A673 (cell line): ENCODE data around the gene NYNRIN. TPM values are rescaled to one million over a fixed set of nuclear protein-coding genes. Genes with fewer than 3 reads are reported as not detected.

ENCODE experiments used
- BruUV-seq: library from RNA; stranded (reverse); fragments of 400-500 nt; replicated peaks from 2 replicates; lab custom pipeline; 2021; lab: Mats Ljungman, UMichigan
- CTCF ChIA-PET: fragments of 300-600 bp; sonication (Branson Sonifier 250); formaldehyde crosslinking; loops from one replicate; lab custom pipeline; 2022; ENCODE audit warnings: antibody characterized with exemption; lab: Charles Lee
- POLR2A ChIA-PET: fragments of 300-600 bp; sonication (Branson Sonifier 250); formaldehyde crosslinking; loops from one replicate; lab custom pipeline; 2022; ENCODE audit warnings: antibody characterized with exemption; ENCODE audit not compliant: low non-redundant PET; lab: Charles Lee
- DNase-seq: peaks from one replicate; pipeline ENCODE4 v3.0.0-alpha.2; 2015; ENCODE audit warnings: low spot score
- H3K27ac ChIP-seq: fragments of 200-600 bp; sonication (generic); 2 replicates; pipeline ENCODE4 v1.5.1; 2016; ENCODE audit warnings: mixed run types, low read depth, mild to moderate bottlenecking, mixed read lengths, antibody characterized with exemption, low read length; ENCODE audit not compliant: poor library complexity, severe bottlenecking
- H3K27me3 ChIP-seq: fragments of 200-600 bp; sonication (generic); replicated peaks from 2 replicates; pipeline ENCODE4 v1.6.1; 2017; ENCODE audit warnings: mixed run types, low read depth, mild to moderate bottlenecking, mixed read lengths, antibody characterized with exemption, low read length; ENCODE audit not compliant: insufficient read depth, poor library complexity
- H3K36me3 ChIP-seq: fragments of 200-600 bp; sonication (generic); 2 replicates; pipeline ENCODE4 v1.6.1; 2016; ENCODE audit warnings: mixed run types, mild to moderate bottlenecking, mixed read lengths, antibody characterized with exemption, low read length; ENCODE audit not compliant: insufficient read depth, poor library complexity, severe bottlenecking
- H3K4me1 ChIP-seq: fragments of 200-600 bp; sonication (generic); 2 replicates; pipeline ENCODE4 v1.6.1; 2017; ENCODE audit warnings: mixed run types, mild to moderate bottlenecking, mixed read lengths, antibody characterized with exemption, low read length; ENCODE audit not compliant: insufficient read depth, poor library complexity, severe bottlenecking
- H3K4me3 ChIP-seq: fragments of 200-600 bp; sonication (generic); 2 replicates; pipeline ENCODE4 v1.5.1; 2016; ENCODE audit warnings: low read depth, mixed run types, mild to moderate bottlenecking, mixed read lengths, low read length; ENCODE audit not compliant: poor library complexity, severe bottlenecking
- H3K9me3 ChIP-seq: fragments of 200-600 bp; sonication (generic); 2 replicates; pipeline ENCODE4 v1.6.1; 2016; ENCODE audit warnings: mixed run types, low read depth, mild to moderate bottlenecking, mixed read lengths, antibody characterized with exemption, low read length; ENCODE audit not compliant: poor library complexity, severe bottlenecking
- EZH2 ChIP-seq: fragments of 200-600 bp; sonication (generic); IDR thresholded peaks from 2 replicates; pipeline ENCODE4 v1.6.1; 2017; ENCODE audit warnings: borderline replicate concordance, low read depth, mild to moderate bottlenecking, mixed read lengths, antibody characterized with exemption, low read length; ENCODE audit not compliant: poor library complexity, severe bottlenecking
- intact Hi-C: fragments of 100-400 bp; cut with micrococcal nuclease; formaldehyde crosslinking; loops from one replicate; pipeline ENCODE4 v1.10.0; 2022; ENCODE audit not compliant: unreplicated experiment
- total RNA-seq: library from RNA; stranded (reverse); gene quantifications from 2 replicates; pipeline ENCODE4 v1.2.3, GENCODE V29; 2021
- TF ChIP-seq, protein P1 (sequence below): fragments of 300-800, 200-600 bp; sonication (generic); conservative IDR thresholded peaks from 2 replicates; pipeline ENCODE4 v1.5.1; 2017; ENCODE audit warnings: low read depth, mild to moderate bottlenecking, antibody characterized with exemption, low read length, moderate library complexity, mixed read lengths

Gene NYNRIN
- total RNA-seq, 1 experiment from 2014 or later = 8.6 TPM

DNA sequence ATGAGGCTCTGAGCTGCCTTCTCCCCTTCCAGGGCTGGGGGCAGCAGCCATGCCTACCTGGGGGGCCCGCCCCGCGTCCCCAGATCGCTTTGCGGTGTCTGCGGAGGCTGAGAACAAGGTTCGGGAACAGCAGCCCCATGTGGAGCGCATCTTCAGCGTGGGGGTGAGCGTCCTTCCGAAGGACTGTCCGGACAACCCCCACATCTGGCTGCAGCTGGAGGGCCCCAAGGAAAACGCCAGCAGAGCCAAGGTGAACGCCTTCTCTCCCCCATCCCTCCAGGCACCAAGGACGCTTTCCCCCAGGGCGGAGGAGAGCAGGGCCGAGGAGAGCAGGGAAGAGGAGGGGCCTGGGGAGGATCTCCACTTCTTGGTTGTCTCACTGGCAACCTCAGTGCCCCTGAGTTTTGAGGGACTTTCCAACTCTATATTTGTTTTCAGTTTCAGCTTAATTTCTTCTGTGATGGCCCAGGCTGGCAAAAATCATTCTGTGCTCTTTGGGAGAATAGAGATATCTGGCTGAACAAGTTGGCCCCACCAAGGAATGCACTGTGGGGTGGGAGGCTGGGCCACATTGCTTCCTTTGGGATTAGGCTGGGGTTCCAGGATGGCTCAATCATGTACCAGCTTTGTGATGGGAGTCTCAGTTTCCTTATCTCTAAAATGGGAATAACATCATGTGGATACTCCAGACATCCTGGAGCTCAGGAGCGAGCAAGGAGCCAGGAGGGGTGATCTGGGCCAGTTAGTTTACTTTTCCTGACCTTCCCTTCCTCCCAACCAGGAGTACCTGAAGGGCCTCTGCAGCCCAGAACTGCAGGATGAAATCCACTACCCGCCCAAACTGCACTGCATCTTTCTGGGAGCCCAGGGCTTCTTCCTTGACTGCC is 32.1 kb downstream of the NYNRIN start:
- Histone ChIP-seq H3K4me3 (peak overlapping the region; percentile 75), H3K4me1 (peaks cover 16% of the 10 kb centered on the region), H3K27ac (peak overlapping the region; percentile 87), H3K36me3 (peaks cover 25% of the 10 kb centered on the region), H3K9me3 (no peaks in the 10 kb centered on the region), H3K27me3 (no peaks in the 10 kb centered on the region)
- POLR2A ChIA-PET = interaction anchor here (0.6 to 1.3 kb wide), 3 partner anchors 11 to 186 kb away, joined by 3 to 6 read pairs (median 4); no protein-coding TSS in a partner anchor
- no peak for TF ChIP-seq EZH2
- TF ChIP-seq, protein P1, sequence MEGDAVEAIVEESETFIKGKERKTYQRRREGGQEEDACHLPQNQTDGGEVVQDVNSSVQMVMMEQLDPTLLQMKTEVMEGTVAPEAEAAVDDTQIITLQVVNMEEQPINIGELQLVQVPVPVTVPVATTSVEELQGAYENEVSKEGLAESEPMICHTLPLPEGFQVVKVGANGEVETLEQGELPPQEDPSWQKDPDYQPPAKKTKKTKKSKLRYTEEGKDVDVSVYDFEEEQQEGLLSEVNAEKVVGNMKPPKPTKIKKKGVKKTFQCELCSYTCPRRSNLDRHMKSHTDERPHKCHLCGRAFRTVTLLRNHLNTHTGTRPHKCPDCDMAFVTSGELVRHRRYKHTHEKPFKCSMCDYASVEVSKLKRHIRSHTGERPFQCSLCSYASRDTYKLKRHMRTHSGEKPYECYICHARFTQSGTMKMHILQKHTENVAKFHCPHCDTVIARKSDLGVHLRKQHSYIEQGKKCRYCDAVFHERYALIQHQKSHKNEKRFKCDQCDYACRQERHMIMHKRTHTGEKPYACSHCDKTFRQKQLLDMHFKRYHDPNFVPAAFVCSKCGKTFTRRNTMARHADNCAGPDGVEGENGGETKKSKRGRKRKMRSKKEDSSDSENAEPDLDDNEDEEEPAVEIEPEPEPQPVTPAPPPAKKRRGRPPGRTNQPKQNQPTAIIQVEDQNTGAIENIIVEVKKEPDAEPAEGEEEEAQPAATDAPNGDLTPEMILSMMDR = no peak
- CTCF ChIA-PET = interaction anchor here (0.5 to 3.3 kb wide), 17 partner anchors 7 to 373 kb away, joined by 3 to 101 read pairs (median 6); partner anchors contain the start of genes ADCY4, CIDEB, SDR39U1 and TINF2
- peak; percentile 51 for DNase-seq
- intact Hi-C loops = loop anchor here (2.0 to 10.0 kb wide), 4 partner anchors 66 to 416 kb away; partner anchors contain the start of gene TINF2
- BruUV-seq = TSS peak; percentile 39

DNA sequence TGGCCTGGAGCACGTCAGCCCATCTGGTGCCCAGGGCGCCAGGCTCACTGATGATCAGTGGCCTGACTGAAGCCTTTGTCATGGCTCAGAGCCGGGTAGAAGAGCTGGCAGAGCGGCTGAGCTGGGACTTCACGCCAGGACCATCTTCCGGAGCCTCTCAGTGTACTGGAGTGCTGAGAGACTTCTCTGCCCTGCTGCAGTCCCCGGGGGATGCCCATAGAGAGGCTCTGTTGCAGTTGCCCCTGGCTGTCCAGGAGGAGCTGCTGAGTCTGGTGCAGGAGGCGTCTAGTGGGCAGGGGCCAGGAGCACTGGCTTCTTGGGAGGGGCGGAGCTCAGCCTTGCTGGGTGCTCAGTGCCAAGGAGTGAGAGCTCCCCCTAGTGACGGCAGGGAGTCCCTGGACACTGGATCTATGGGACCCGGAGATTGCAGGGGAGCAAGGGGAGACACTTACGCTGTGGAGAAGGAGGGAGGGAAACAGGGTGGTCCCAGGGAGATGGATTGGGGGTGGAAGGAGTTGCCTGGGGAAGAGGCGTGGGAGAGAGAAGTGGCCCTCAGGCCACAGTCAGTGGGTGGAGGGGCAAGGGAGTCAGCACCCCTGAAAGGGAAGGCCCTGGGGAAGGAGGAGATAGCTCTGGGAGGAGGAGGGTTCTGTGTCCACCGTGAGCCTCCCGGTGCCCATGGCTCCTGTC is 32.9 kb downstream of the NYNRIN start:
- no peaks in the 10 kb centered on the region for H3K9me3 ChIP-seq
- intact Hi-C loops = loop anchor here (2.0 to 10.0 kb wide), 4 partner anchors 67 to 417 kb away; partner anchors contain the start of gene TINF2
- peak overlapping the region; percentile 75 for H3K4me3 ChIP-seq
- peaks cover 18% of the 10 kb centered on the region for H3K4me1 ChIP-seq
- H3K27ac ChIP-seq = peak overlapping the region; percentile 87
- TF ChIP-seq, protein P1 = peak; percentile 99
- TF ChIP-seq EZH2 = no peak
- BruUV-seq = no TSS peak
- ChIA-PET POLR2A (interaction anchor here (0.6 to 1.3 kb wide), 3 partner anchors 10 to 186 kb away, joined by 3 to 6 read pairs (median 4); no protein-coding TSS in a partner anchor), CTCF (interaction anchor here (0.5 to 3.3 kb wide), 19 partner anchors 8 to 373 kb away, joined by 3 to 101 read pairs (median 6); partner anchors contain the start of genes ADCY4, SDR39U1 and TINF2)
- peaks cover 28% of the 10 kb centered on the region for H3K36me3 ChIP-seq
- peak; percentile 94 for DNase-seq
- H3K27me3 ChIP-seq = no peaks in the 10 kb centered on the region
